ENCODE measurements around the gene NFE2L1. TPM values are rescaled to one million over a fixed set of nuclear protein-coding genes. Genes with fewer than 3 reads are reported as not detected.

NFE2L1 gene
- total and polyA plus RNA-seq, 2 experiments from 2014 or later = 28.0 to 66.4 TPM

- H3K9ac ChIP-seq = no peak overlapping the region
- no peaks in the 10 kb centered on the region for H3K9me2 ChIP-seq (ENCODE audit: insufficient read depth)
- in situ Hi-C loops (cut with MboI) = no loop called here
- H3K27ac ChIP-seq = no peak overlapping the region
- H4K20me1 ChIP-seq (ENCODE audit: insufficient read depth) = no peaks in the 10 kb centered on the region
- H3F3A ChIP-seq (ENCODE audit: insufficient read depth) = peaks cover 21% of the 10 kb centered on the region
- no peak overlapping the region for H2AFZ ChIP-seq
- WGBS, 2 experiments (ENCODE audit: low coverage in 1 of 2, low lambda C conversion rate in 2 of 2, missing lambda C conversion rate in 2 of 2) = 41 to 45% methylated on average over 2 of the region's 2 CpGs
- peaks cover 18% of the 10 kb centered on the region for H3K4me1 ChIP-seq (ENCODE audit: insufficient read depth)
- no peak overlapping the region for H3K4me2 ChIP-seq (ENCODE audit: unreplicated experiment)
- no peaks in the 10 kb centered on the region for H3K9me3 ChIP-seq (ENCODE audit: low read depth)
- H3K36me3 ChIP-seq (ENCODE audit: low read depth) = no peaks in the 10 kb centered on the region
- peaks cover 20% of the 10 kb centered on the region for H3K79me2 ChIP-seq (ENCODE audit: insufficient read depth)
- peak; percentile 50 for DNase-seq
- H3K27me3 ChIP-seq (replicated peaks; ENCODE audit: insufficient read depth) = no peaks in the 10 kb centered on the region
- TF ChIP-seq EZH2phosphoT487 (IDR thresholded peaks at IDR 0.05; ENCODE audit: insufficient read depth, low read depth) (no peak), EZH2 (IDR thresholded peaks at IDR 0.05; ENCODE audit: insufficient read depth, poor library complexity, severe bottlenecking) (no peak)
- no peak overlapping the region for H3K4me3 ChIP-seq
Measured at GRCh38 chr17:48043176-48043575, 5.0 kb upstream of the NFE2L1 start.

- no peak for DNase-seq
- no peak overlapping the region for H3K27ac ChIP-seq
- H3K27me3 ChIP-seq (replicated peaks; ENCODE audit: insufficient read depth) = no peaks in the 10 kb centered on the region
- H3K36me3 ChIP-seq (ENCODE audit: low read depth) = no peaks in the 10 kb centered on the region
- no peak overlapping the region for H2AFZ ChIP-seq
- no peak overlapping the region for H3K4me3 ChIP-seq
- H3K4me2 ChIP-seq (ENCODE audit: unreplicated experiment) = no peak overlapping the region
- WGBS, 2 experiments (ENCODE audit: low coverage in 1 of 2, low lambda C conversion rate in 2 of 2, missing lambda C conversion rate in 2 of 2) = 94 to 97% methylated on average over 4 of the region's 4 CpGs
- H3K4me1 ChIP-seq (ENCODE audit: insufficient read depth) = peaks cover 16% of the 10 kb centered on the region
- peaks cover 26% of the 10 kb centered on the region for H3K79me2 ChIP-seq (ENCODE audit: insufficient read depth)
- in situ Hi-C loops (cut with MboI) = no loop called here
- no peak for TF ChIP-seq EZH2 (IDR thresholded peaks at IDR 0.05; ENCODE audit: insufficient read depth, poor library complexity, severe bottlenecking)
- no peak for TF ChIP-seq EZH2phosphoT487 (IDR thresholded peaks at IDR 0.05; ENCODE audit: insufficient read depth, low read depth)
- no peaks in the 10 kb centered on the region for H3K9me2 ChIP-seq (ENCODE audit: insufficient read depth)
- peaks cover 32% of the 10 kb centered on the region for H3F3A ChIP-seq (ENCODE audit: insufficient read depth)
- H3K9me3 ChIP-seq (ENCODE audit: low read depth) = no peaks in the 10 kb centered on the region
- no peak overlapping the region for H3K9ac ChIP-seq
- no peaks in the 10 kb centered on the region for H4K20me1 ChIP-seq (ENCODE audit: insufficient read depth)
Measured at GRCh38 chr17:48044851-48045250, 3.3 kb upstream of the NFE2L1 start.

DNA sequence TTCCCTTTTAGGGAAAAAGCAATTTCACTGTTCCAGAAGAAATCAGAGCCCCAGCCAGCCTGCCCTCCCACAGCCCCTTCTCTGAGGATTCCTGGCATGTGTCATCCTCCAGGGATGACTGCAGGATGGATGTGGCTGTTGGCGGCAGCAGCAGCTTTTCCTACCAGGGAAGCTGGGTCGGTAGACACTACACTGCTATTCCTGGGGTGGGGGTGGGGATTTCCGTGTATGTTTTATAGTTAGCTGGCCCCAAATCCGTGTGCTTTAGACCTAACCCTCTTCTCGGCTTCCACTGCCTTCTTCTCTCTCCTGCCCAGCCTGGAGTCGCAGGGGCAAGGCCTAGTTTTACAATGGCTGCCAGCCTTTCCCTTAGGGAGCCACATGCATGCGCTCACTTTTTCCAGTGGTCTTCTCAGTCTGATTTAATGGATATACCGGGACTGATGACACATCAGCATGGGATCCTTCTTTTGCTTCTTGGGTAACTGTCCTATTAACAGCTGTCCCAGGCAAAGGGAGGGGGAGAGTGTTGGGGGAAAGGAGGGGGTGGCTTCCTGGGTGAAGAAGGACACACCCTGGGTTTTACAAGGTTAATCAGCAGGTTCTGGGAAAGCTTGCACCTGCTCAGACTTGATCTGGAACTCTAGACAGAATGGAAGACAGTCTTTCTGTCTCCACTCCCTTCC is 2.7 kb upstream of the NFE2L1 start:
- no peaks in the 10 kb centered on the region for H3K27me3 ChIP-seq (replicated peaks; ENCODE audit: insufficient read depth)
- no peaks in the 10 kb centered on the region for H4K20me1 ChIP-seq (ENCODE audit: insufficient read depth)
- peak; percentile 62 for DNase-seq
- no peaks in the 10 kb centered on the region for H3K9me2 ChIP-seq (ENCODE audit: insufficient read depth)
- H3K4me3 ChIP-seq = no peak overlapping the region
- no peak overlapping the region for H3K4me2 ChIP-seq (ENCODE audit: unreplicated experiment)
- 42 to 50% methylated on average over 8 of the region's 8 CpGs for WGBS, 2 experiments (ENCODE audit: low coverage in 1 of 2, low lambda C conversion rate in 2 of 2, missing lambda C conversion rate in 2 of 2)
- H3K9ac ChIP-seq = no peak overlapping the region
- H3K79me2 ChIP-seq (ENCODE audit: insufficient read depth) = peaks cover 32% of the 10 kb centered on the region
- TF ChIP-seq EZH2 (IDR thresholded peaks at IDR 0.05; ENCODE audit: insufficient read depth, poor library complexity, severe bottlenecking) = no peak
- TF ChIP-seq EZH2phosphoT487 (IDR thresholded peaks at IDR 0.05; ENCODE audit: insufficient read depth, low read depth) = no peak
- H3K4me1 ChIP-seq (ENCODE audit: insufficient read depth) = peaks cover 22% of the 10 kb centered on the region
- in situ Hi-C loops (cut with MboI) = no loop called here
- no peak overlapping the region for H2AFZ ChIP-seq
- no peaks in the 10 kb centered on the region for H3K9me3 ChIP-seq (ENCODE audit: low read depth)
- no peaks in the 10 kb centered on the region for H3K36me3 ChIP-seq (ENCODE audit: low read depth)
- no peak overlapping the region for H3K27ac ChIP-seq
- H3F3A ChIP-seq (ENCODE audit: insufficient read depth) = peaks cover 37% of the 10 kb centered on the region

DNA sequence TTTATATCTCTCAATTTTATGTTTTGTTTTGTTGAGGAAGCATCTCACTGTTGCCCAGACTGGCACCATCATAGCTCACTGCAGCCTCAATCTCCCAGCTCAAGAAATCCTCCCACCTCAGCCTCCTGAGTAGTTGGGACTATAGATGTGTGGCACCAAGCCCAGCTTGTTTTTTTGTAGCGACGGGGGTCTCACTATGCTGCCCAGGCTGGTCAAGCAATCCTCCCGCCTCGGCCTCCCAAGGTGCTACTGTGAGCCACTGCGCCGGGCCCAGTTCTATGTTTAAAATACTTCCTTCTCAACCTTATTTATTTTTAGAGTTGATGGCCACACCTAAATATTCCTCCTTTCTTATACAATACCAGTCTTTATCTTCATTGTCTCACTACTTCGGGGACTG is 1.9 kb upstream of the NFE2L1 start:
- Histone ChIP-seq H3K4me2 (ENCODE audit: unreplicated experiment) (peak overlapping the region; percentile 94), H3K4me3 (peak overlapping the region; percentile 84), H3K4me1 (ENCODE audit: insufficient read depth) (peaks cover 30% of the 10 kb centered on the region), H3K9me2 (ENCODE audit: insufficient read depth) (no peaks in the 10 kb centered on the region), H3K9ac (0 out of 2 replicates have a peak overlapping the region, but pooled peaks have one; percentile 93), H3K9me3 (ENCODE audit: low read depth) (no peaks in the 10 kb centered on the region), H3K79me2 (ENCODE audit: insufficient read depth) (peaks cover 40% of the 10 kb centered on the region), H3K36me3 (ENCODE audit: low read depth) (peaks cover 2% of the 10 kb centered on the region; the same call in 1 of the 2 replicates), H2AFZ (no peak overlapping the region), H3K27ac (no peak overlapping the region), H3F3A (ENCODE audit: insufficient read depth) (peaks cover 45% of the 10 kb centered on the region), H4K20me1 (ENCODE audit: insufficient read depth) (no peaks in the 10 kb centered on the region), H3K27me3 (replicated peaks; ENCODE audit: insufficient read depth) (no peaks in the 10 kb centered on the region)
- DNase-seq = no peak
- in situ Hi-C loops (cut with MboI) = no loop called here
- WGBS, 2 experiments (ENCODE audit: low coverage in 1 of 2, low lambda C conversion rate in 2 of 2, missing lambda C conversion rate in 2 of 2) = 95 to 96% methylated on average over 7 of the region's 7 CpGs
- TF ChIP-seq EZH2phosphoT487 (IDR thresholded peaks at IDR 0.05; ENCODE audit: insufficient read depth, low read depth) (no peak), EZH2 (IDR thresholded peaks at IDR 0.05; ENCODE audit: insufficient read depth, poor library complexity, severe bottlenecking) (no peak)
